Measurements from ENCODE around the gene LMTK2.
A peak's percentile ranks its signal among the peaks of the same experiment; 100 is the strongest.

LMTK2 gene

GRCh38 chr7:98178762-98179490 is 72.3 kb downstream of the LMTK2 start:
- DNase-seq = no peak

GRCh38 chr7:98180751-98181150 is 74.1 kb downstream of the LMTK2 start:
- no peak for DNase-seq

DNA sequence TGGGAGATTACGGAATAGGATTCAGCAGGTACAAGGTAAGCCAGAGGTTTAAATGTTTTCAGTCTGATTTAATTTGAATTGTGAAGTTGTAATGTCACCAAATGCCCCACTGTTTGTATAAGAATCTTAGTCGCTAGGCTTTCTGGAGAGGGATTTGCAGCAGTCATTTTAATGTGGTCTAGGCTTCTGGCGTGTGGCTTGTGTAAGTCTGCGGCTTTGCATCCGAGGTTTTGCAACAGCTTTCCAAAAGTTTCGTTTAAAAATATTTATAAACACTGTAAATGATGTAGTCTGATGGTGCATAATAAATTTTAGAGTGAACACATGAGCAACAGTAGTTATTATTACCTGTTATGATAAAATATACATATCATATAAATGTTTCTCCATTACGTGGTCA is 78.4 kb downstream of the LMTK2 start:
- DNase-seq = no peak

- DNase-seq = no peak
These were observed 79.9 kb downstream of the LMTK2 start for GRCh38 chr7:98186452-98187137.

GRCh38 chr7:98187138-98187502 is 80.5 kb downstream of the LMTK2 start:
- no peak for DNase-seq

- DNase-seq = no peak
These were observed 82.9 kb downstream of the LMTK2 start for GRCh38 chr7:98189559-98189958.

DNA sequence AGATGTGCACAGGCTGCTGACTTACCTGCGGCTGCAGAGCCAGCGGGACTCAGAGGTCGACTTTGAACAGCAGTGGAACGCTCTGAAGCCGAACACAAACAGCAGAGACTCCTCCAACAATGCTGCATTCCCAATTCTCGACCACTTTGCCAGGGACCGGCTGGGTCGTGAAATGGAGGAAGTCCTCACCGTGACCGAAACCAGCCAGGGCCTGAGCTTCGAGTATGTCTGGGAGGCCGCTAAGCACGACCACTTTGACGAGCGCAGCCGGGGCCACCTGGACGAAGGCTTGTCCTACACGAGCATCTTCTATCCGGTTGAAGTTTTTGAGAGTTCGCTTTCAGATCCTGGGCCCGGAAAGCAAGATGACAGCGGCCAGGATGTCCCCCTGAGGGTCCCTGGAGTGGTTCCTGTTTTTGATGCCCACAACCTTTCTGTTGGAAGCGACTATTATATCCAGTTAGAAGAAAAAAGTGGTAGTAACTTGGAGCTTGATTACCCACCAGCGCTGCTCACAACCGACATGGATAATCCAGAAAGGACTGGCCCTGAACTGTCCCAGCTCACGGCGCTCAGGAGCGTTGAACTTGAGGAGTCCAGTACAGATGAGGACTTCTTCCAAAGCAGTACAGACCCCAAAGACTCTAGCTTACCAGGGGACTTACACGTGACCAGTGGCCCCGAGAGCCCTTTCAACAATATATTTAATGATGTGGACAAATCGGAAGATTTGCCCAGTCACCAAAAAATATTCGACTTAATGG is 85.2 kb downstream of the LMTK2 start:
- no peak for DNase-seq

DNA sequence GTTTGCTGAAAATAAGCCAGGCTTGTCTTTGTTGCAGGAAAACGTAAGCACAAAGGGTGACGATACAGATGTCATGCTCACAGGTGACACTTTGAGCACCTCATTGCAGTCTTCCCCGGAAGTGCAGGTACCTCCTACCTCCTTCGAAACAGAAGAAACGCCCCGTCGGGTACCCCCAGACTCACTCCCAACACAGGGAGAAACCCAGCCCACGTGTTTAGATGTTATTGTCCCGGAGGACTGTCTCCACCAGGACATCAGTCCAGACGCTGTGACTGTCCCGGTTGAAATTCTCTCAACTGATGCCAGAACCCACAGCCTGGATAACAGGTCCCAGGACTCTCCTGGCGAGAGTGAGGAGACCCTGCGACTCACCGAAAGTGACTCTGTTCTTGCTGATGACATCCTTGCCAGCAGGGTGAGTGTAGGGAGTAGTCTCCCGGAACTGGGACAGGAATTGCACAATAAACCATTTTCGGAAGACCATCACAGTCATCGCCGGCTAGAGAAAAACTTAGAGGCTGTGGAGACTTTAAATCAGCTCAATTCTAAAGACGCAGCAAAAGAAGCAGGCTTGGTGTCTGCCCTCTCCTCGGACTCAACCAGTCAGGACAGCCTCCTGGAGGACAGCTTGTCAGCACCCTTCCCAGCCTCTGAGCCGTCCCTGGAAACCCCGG is 86.3 kb downstream of the LMTK2 start:
- DNase-seq = no peak

DNA sequence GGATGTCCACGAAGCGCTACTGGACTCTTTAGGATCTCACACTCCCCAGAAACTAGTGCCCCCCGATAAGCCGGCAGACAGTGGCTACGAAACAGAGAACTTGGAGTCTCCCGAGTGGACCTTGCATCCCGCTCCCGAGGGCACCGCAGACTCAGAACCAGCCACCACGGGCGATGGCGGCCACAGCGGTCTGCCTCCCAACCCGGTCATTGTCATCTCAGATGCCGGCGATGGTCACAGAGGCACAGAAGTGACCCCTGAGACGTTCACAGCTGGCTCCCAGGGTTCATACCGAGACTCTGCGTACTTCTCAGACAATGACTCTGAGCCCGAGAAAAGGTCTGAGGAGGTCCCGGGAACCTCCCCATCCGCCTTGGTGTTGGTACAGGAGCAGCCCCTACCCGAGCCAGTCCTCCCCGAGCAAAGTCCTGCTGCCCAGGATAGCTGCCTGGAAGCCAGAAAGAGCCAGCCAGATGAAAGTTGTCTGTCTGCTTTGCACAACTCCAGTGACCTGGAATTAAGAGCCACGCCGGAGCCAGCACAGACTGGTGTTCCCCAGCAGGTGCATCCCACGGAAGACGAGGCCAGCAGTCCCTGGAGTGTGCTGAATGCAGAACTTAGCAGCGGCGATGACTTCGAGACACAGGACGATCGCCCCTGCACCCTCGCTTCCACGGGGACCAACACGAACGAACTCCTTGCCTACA is 87.0 kb downstream of the LMTK2 start:
- no peak for DNase-seq

- no peak for DNase-seq
These were observed 87.5 kb downstream of the LMTK2 start for GRCh38 chr7:98194186-98194585.

DNA sequence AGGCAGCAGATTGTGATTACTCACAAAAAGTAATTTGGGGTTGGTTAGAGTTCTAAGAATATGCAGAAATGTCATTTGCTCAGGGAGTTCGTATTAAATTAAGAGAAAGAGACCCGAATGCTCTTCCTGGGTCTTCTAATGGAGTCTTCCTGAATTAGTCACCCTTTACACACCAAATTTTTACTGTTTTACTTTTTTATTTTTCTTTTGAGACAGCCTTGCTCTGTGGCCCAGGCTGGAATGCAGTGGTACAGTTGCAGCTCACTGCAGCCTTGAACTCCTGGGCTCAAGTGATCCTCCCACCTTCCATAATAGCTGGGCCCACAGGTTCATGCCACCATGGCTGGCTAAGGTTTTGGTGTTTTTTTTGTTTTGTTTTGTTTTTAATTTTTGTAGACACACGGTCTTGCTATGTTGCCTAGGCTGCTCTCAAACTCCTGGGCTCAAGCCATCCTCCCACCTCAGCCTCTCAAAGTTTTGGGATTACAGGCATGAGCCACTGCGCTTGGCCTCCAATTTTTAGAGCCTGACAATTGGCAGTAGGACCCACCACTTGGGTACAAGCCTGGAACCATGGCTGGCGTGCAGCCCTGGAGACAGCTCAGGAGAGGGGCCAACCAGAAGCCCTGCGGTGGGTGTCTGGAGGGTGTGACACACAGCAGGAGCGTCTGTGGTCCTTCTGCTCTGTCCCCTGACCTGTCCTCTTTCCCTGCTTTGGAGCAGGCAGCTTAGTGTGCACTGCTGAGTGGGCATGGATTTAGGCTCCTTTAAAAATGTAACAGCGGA is 88.2 kb downstream of the LMTK2 start:
- no peak for DNase-seq

DNA sequence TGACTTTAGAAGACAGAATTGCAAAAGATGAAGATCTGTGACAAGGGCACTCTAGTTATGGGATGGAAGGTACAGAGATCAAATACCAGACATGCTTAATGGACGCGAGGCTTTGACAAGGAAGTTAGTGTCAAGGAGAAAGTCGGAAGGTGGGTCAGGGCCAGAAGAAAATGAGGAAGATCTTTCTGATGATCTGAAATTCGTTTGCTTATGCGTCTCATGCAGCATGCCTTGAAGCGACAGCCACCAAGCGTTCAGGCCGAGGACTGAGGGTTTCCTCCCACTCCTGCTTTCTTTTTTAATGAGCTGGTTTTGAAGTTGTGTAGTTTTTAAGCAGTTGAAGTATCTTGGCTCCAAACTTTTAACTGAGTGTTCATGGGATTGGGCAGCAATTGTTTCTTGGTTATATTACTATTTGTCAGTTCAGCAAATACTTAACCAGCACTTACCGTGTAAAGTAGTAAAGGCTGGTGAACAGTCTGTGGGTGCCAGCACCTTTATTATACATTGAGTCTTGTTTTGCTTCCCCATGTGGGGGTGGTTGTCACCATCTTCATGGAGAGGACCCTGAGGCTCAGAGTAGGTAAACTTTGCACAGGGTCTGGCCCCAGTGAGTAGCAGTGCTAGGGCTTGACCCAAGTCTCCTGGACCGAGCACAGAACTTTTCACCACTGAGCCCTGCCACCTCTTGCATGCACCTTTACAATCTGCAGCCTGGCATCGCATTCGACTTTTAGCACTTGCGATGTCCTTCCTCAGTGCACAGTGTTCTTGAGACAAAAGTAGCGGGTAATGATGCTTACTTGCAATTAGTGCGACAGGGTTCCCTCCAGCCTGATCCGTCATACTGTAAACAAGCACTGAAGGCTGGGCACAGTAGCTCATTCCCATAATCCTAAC is 90.3 kb downstream of the LMTK2 start:
- no peak for DNase-seq

DNA sequence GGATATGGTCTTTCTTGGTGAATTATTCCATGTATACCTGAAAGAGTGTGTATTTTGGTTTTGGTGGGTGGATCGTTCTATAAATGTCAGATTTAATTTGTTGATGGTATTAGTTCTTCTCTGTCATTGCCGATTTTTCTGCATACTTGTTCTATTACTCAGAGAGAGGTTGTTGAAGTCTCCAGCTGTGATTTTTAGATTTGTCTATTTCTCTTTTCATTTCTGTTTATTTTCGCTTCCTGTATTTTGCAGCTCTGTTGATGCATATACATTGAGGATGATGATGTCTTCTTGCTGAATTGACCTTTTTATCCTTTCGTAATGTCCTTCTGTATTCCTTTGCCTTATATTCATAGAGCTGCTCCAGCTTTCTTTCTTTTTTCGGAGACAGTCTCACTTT is 92.5 kb downstream of the LMTK2 start:
- DNase-seq = no peak

- DNase-seq = no peak
These were observed 93.7 kb downstream of the LMTK2 start for GRCh38 chr7:98200364-98200763.

DNA sequence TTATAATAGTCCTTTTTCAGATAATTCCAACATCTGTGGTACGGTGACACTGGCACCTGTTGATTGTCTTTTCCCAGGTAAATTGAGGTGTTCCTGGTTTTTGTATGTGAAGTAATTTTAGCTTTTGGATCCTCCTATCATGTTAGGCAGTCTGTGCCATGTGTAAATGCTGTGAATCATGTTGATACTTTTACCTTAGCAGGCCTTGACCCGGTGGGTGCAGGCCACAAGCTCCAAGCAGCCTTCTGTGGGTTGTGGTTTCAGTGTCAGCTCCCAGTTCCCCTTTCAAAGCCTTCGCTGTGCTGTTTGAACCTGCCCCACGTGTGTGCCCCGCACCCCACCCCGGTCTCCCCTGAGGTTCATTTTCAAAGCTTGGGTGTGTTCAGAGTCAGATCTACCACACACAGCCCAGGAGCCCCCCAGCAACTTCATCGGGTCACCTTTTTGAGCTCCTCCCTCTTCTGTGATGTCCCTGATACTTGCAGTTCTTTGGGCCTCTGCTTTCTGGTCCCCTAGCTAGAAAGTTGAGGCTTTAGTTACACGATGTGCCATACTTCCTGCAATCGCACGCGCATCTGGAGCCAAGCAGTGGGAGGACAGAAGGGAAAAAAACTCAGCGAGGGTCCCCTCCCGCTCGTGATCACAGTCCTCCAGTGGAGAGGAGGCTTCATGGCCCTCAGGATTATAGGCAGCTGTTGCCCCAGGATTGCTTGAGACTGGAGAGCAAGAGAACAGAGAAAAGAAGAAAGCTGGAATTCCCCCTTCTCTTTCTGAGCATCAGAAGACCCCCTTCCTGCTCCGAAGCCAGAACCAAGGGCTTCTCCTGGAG is 95.9 kb downstream of the LMTK2 start:
- DNase-seq = peak; percentile 82 to 83

- peak; percentile 38 for DNase-seq
These were observed 96.8 kb downstream of the LMTK2 start for GRCh38 chr7:98203261-98203963.

DNA sequence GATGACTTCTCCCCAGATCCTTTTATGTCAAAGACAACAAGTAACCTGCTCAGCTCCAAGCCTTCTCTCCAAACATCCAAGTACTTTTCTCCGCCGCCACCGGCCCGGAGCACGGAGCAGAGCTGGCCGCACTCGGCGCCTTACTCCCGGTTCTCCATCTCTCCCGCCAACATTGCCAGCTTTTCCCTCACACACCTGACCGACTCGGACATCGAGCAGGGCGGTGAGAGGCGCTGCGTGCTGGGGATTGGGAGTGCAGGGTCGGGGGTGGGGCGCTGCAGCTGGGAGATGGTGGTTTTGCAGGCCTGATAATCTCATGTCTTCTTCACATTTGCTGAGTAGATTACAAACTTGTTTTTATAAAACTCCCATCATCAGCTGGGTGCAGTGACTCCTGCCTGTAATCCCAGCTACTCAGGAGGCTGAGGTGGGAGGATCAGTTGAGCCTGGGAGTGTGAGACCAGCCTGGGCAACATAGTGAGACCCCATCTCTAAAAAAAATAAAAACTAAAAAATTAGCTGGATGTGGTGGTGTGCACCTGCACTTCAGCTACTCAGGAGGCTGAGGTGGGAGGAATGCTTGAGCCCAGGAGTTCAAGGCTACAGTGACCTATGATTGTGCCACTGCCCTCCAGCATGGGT is 97.4 kb downstream of the LMTK2 start:
- DNase-seq = peak in 1 of 2 experiments; percentile 12

DNA sequence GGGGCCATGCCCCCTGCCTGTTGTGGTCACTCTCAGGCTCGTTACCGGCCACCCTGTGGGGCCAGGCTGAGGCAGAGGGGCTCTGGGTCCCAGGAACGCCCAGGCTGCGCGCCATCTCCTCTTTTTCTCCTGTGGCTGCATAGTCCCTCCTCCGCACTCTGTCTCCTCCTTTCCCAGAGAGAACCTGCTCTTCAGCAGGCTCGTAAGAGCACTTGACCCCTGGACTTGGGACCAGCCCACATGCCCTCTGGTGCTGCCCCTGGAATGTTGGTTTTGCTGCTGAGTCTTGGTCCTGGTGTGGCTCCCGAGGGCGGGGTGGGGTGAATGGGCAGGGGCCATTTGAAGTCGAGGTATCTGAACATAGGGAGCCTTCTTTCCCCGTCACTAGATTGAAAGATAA is 98.0 kb downstream of the LMTK2 start:
- no peak for DNase-seq
